Spinal cord (tissue), 10 donors: ENCODE data around the gene RIMS3. TPM values are rescaled to one million over a fixed set of nuclear protein-coding genes. Genes with fewer than 3 reads are reported as not detected.
A peak's percentile ranks its signal among the peaks of the same experiment; 100 is the strongest.

Experiments used
- DNase-seq, 6 donors: peaks; one replicate each; pipeline versions ENCODE4 v3.0.0 to v3.0.0-alpha.2; 2013 to 2015; ENCODE audit warnings: low spot score in 6 of 6, low read depth in 4 of 6
- H3K27ac ChIP-seq: one replicate; pipeline ENCODE4 v1.5.1; 2013; ENCODE audit warnings: low read depth, low read length, control low read depth
- H3K27me3 ChIP-seq: one replicate; pipeline ENCODE4 v1.6.1; 2013; ENCODE audit warnings: low read length; ENCODE audit not compliant: control insufficient read depth, insufficient read depth
- H3K36me3 ChIP-seq: one replicate; pipeline ENCODE4 v1.6.1; 2013; ENCODE audit warnings: low read length; ENCODE audit not compliant: control insufficient read depth, insufficient read depth
- H3K4me1 ChIP-seq: one replicate; pipeline ENCODE4 v1.6.1; 2013; ENCODE audit warnings: low read length; ENCODE audit not compliant: control insufficient read depth, insufficient read depth
- H3K4me3 ChIP-seq: one replicate; pipeline ENCODE4 v1.5.1; 2013; ENCODE audit warnings: low read depth, low read length, control low read depth
- H3K9me3 ChIP-seq: one replicate; pipeline ENCODE4 v1.6.1; 2013; ENCODE audit warnings: low read length; ENCODE audit not compliant: control insufficient read depth, insufficient read depth
- WGBS: methylation state at CpG from one replicate; pipeline ENCODE4 v1.1.5; 2013; ENCODE audit warnings: missing lambda C conversion rate; ENCODE audit not compliant: insufficient coverage; 5-methylcytosine and 5-hydroxymethylcytosine counted together
- polyA plus RNA-seq, 2 donors: library from polyadenylated mRNA; unstranded; fragments of 120-200 nt; gene quantifications; one replicate each; pipeline ENCODE4 v1.2.1, GENCODE V29; 2013; ENCODE audit not compliant: insufficient read length in 2 of 2
- total RNA-seq, 2 donors: library from RNA; depleted of rRNA in 1 of 2; stranded (reverse); fragments of 120-200 nt in 1 of 2; fragments of >200 nt in 1 of 2; gene quantifications; one replicate each; pipeline versions ENCODE4 v1.2.3 to v1.2.4, GENCODE V29; 2013 to 2014
- donor health status: healthy.

The RIMS3 gene
- total and polyA plus RNA-seq, 4 donors: 14.1 to 42.2 (median 36.1) TPM

GRCh38 chr1:40658751-40659648, 6.5 kb downstream of the RIMS3 start:
- Histone ChIP-seq H3K9me3 (no peaks in the 10 kb centered on the region), H3K36me3 (no peaks in the 10 kb centered on the region), H3K4me3 (no peak overlapping the region), H3K4me1 (peaks cover 31% of the 10 kb centered on the region), H3K27ac (no peak overlapping the region), H3K27me3 (no peaks in the 10 kb centered on the region)
- DNase-seq: peak in 1 of 6 donors; percentile 75
- WGBS: 60% methylated on average over 14 of the region's 16 CpGs

- H3K27ac ChIP-seq: no peak overlapping the region
- H3K9me3 ChIP-seq: no peaks in the 10 kb centered on the region
- WGBS: 90% methylated on average over 2 of the region's 7 CpGs
- no peaks in the 10 kb centered on the region for H3K36me3 ChIP-seq
- H3K4me3 ChIP-seq: no peak overlapping the region
- no peak for DNase-seq
- H3K27me3 ChIP-seq: no peaks in the 10 kb centered on the region
- peaks cover 25% of the 10 kb centered on the region for H3K4me1 ChIP-seq
These were observed 8.4 kb downstream of the RIMS3 start for GRCh38 chr1:40657046-40657445.

GRCh38 chr1:40653851-40654537, 11.5 kb downstream of the RIMS3 start:
- DNase-seq: peak in 2 of 6 donors; percentile 51 to 88
- Histone ChIP-seq H3K36me3 (no peaks in the 10 kb centered on the region), H3K27me3 (no peaks in the 10 kb centered on the region), H3K27ac (no peak overlapping the region), H3K4me3 (peak overlapping the region; percentile 4), H3K9me3 (no peaks in the 10 kb centered on the region), H3K4me1 (peaks cover 34% of the 10 kb centered on the region)
- WGBS: 6% methylated on average over 20 of the region's 35 CpGs

- no peaks in the 10 kb centered on the region for H3K36me3 ChIP-seq
- H3K9me3 ChIP-seq: no peaks in the 10 kb centered on the region
- 95% methylated on average over 4 of the region's 4 CpGs for WGBS
- H3K27me3 ChIP-seq: no peaks in the 10 kb centered on the region
- no peak overlapping the region for H3K27ac ChIP-seq
- peaks cover 39% of the 10 kb centered on the region for H3K4me1 ChIP-seq
- no peak overlapping the region for H3K4me3 ChIP-seq
- no peak for DNase-seq
These were observed 12.5 kb downstream of the RIMS3 start for GRCh38 chr1:40652979-40653378.

GRCh38 chr1:40652468-40652867, 13.0 kb downstream of the RIMS3 start:
- no peaks in the 10 kb centered on the region for H3K27me3 ChIP-seq
- H3K36me3 ChIP-seq: no peaks in the 10 kb centered on the region
- no peak overlapping the region for H3K27ac ChIP-seq
- peaks cover 39% of the 10 kb centered on the region for H3K4me1 ChIP-seq
- H3K4me3 ChIP-seq: no peak overlapping the region
- no peak for DNase-seq
- H3K9me3 ChIP-seq: no peaks in the 10 kb centered on the region
- WGBS: 82% methylated on average over 5 of the region's 5 CpGs

GRCh38 chr1:40651138-40651857, 14.2 kb downstream of the RIMS3 start:
- Histone ChIP-seq H3K4me1 (peaks cover 39% of the 10 kb centered on the region), H3K27ac (no peak overlapping the region), H3K36me3 (no peaks in the 10 kb centered on the region), H3K9me3 (no peaks in the 10 kb centered on the region), H3K4me3 (no peak overlapping the region), H3K27me3 (no peaks in the 10 kb centered on the region)
- peak in 1 of 6 donors; percentile 42 for DNase-seq
- WGBS: 86% methylated on average over 13 of the region's 17 CpGs

- DNase-seq: peak in 1 of 6 donors; percentile 30
- Histone ChIP-seq H3K4me1 (peaks cover 33% of the 10 kb centered on the region), H3K9me3 (no peaks in the 10 kb centered on the region), H3K27ac (no peak overlapping the region), H3K27me3 (no peaks in the 10 kb centered on the region), H3K36me3 (no peaks in the 10 kb centered on the region), H3K4me3 (no peak overlapping the region)
- 47% methylated on average over 4 of the region's 4 CpGs for WGBS
These were observed 15.4 kb downstream of the RIMS3 start for GRCh38 chr1:40650075-40650474.

GRCh38 chr1:40649592-40649930, 15.9 kb downstream of the RIMS3 start:
- Histone ChIP-seq H3K9me3 (no peaks in the 10 kb centered on the region), H3K27me3 (no peaks in the 10 kb centered on the region), H3K27ac (no peak overlapping the region), H3K4me1 (peaks cover 28% of the 10 kb centered on the region), H3K4me3 (no peak overlapping the region), H3K36me3 (no peaks in the 10 kb centered on the region)
- peak in 2 of 6 donors; percentile 50 to 78 for DNase-seq
- no CpG with 5 or more reads among the region's 5 CpGs for WGBS

- 59% methylated on average over 11 of the region's 15 CpGs for WGBS
- DNase-seq: peak in 1 of 6 donors; percentile 42
- no peak overlapping the region for H3K4me3 ChIP-seq
- H3K36me3 ChIP-seq: no peaks in the 10 kb centered on the region
- H3K27ac ChIP-seq: no peak overlapping the region
- no peaks in the 10 kb centered on the region for H3K9me3 ChIP-seq
- H3K4me1 ChIP-seq: peaks cover 24% of the 10 kb centered on the region
- H3K27me3 ChIP-seq: no peaks in the 10 kb centered on the region
These were observed 16.4 kb downstream of the RIMS3 start for GRCh38 chr1:40648928-40649591.
